ENCODE measurements around the gene ORC6. TPM values are rescaled to one million over a fixed set of nuclear protein-coding genes. Genes with fewer than 3 reads are reported as not detected.

ORC6 gene
- total RNA-seq, 1 donor from 2014 or later, result 1.4 TPM

- no peaks in the 10 kb centered on the region for H3K9me3 ChIP-seq (replicated peaks)
- H3K36me3 ChIP-seq, result peaks cover 61% of the 10 kb centered on the region
- no peak overlapping the region for H3K4me3 ChIP-seq
- no peak overlapping the region for H3K27ac ChIP-seq (replicated peaks)
- peaks cover 22% of the 10 kb centered on the region for H3K4me1 ChIP-seq
- TF ChIP-seq, protein P1, sequence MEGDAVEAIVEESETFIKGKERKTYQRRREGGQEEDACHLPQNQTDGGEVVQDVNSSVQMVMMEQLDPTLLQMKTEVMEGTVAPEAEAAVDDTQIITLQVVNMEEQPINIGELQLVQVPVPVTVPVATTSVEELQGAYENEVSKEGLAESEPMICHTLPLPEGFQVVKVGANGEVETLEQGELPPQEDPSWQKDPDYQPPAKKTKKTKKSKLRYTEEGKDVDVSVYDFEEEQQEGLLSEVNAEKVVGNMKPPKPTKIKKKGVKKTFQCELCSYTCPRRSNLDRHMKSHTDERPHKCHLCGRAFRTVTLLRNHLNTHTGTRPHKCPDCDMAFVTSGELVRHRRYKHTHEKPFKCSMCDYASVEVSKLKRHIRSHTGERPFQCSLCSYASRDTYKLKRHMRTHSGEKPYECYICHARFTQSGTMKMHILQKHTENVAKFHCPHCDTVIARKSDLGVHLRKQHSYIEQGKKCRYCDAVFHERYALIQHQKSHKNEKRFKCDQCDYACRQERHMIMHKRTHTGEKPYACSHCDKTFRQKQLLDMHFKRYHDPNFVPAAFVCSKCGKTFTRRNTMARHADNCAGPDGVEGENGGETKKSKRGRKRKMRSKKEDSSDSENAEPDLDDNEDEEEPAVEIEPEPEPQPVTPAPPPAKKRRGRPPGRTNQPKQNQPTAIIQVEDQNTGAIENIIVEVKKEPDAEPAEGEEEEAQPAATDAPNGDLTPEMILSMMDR (IDR thresholded peaks at IDR 0.05; ENCODE audit: borderline replicate concordance), result no peak
- intact Hi-C loops (cut with micrococcal nuclease), result no loop called here
- H3K27me3 ChIP-seq (ENCODE audit: low read depth), result no peaks in the 10 kb centered on the region
- DNase-seq, result no peak
Measured at GRCh38 chr16:46706642-46707041, 17.2 kb downstream of the ORC6 start.

DNA sequence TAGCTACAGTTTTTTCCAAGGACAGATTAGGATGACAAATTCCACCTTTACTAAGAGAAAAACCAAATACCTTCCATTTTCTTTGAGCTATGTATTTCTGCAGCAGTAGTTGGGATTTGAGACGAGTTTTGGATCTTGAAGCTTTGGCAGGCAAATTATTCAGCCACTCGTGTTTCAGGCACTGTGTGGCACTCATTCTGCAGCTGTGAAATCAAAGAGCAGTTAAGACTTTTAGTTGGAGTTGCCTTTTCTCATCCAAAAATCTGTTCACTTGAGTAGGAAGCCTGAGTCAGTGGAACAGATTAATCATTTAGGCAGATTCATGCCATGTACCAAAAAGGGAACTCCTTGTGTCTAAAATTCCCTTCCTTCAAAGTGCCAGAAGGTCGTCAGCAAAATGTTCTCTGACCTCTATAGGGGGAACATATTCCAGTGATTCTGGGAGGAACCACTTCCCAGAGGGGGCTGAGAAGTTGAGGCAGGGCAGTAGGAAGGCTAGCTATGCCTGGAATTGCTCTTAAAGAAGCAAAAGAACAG lies 20.1 kb downstream of the ORC6 start:
- TF ChIP-seq, protein P1 (IDR thresholded peaks at IDR 0.05; ENCODE audit: borderline replicate concordance), result no peak
- Histone ChIP-seq H3K4me3 (no peak overlapping the region), H3K4me1 (peaks cover 51% of the 10 kb centered on the region), H3K27me3 (ENCODE audit: low read depth) (no peaks in the 10 kb centered on the region), H3K36me3 (peaks cover 54% of the 10 kb centered on the region), H3K9me3 (replicated peaks) (no peaks in the 10 kb centered on the region), H3K27ac (replicated peaks) (peak overlapping the region; percentile 82)
- no peak for DNase-seq
- intact Hi-C loops (cut with micrococcal nuclease), result no loop called here

- DNase-seq, result peak; percentile 76
- H3K9me3 ChIP-seq (replicated peaks), result no peaks in the 10 kb centered on the region
- H3K4me3 ChIP-seq, result peak overlapping the region; percentile 1
- peak overlapping the region; percentile 82 for H3K27ac ChIP-seq (replicated peaks)
- intact Hi-C loops (cut with micrococcal nuclease), result no loop called here
- H3K36me3 ChIP-seq, result peaks cover 40% of the 10 kb centered on the region
- peaks cover 63% of the 10 kb centered on the region for H3K4me1 ChIP-seq
- TF ChIP-seq, protein P1 (IDR thresholded peaks at IDR 0.05; ENCODE audit: borderline replicate concordance), result no peak
- H3K27me3 ChIP-seq (ENCODE audit: low read depth), result no peaks in the 10 kb centered on the region
Measured at GRCh38 chr16:46711106-46712058, 21.9 kb downstream of the ORC6 start.

GRCh38 chr16:46712911-46713310 lies 23.5 kb downstream of the ORC6 start:
- Histone ChIP-seq H3K27me3 (ENCODE audit: low read depth) (no peaks in the 10 kb centered on the region), H3K4me3 (no peak overlapping the region), H3K4me1 (peaks cover 77% of the 10 kb centered on the region), H3K27ac (replicated peaks) (peak overlapping the region; percentile 82), H3K9me3 (replicated peaks) (no peaks in the 10 kb centered on the region), H3K36me3 (peaks cover 26% of the 10 kb centered on the region)
- no peak for DNase-seq
- intact Hi-C loops (cut with micrococcal nuclease), result no loop called here
- TF ChIP-seq, protein P1 (IDR thresholded peaks at IDR 0.05; ENCODE audit: borderline replicate concordance), result no peak

- Histone ChIP-seq H3K27me3 (ENCODE audit: low read depth) (no peaks in the 10 kb centered on the region), H3K36me3 (peaks cover 22% of the 10 kb centered on the region), H3K27ac (replicated peaks) (peak overlapping the region; percentile 82), H3K4me3 (no peak overlapping the region), H3K9me3 (replicated peaks) (no peaks in the 10 kb centered on the region), H3K4me1 (peaks cover 82% of the 10 kb centered on the region)
- TF ChIP-seq, protein P1 (IDR thresholded peaks at IDR 0.05; ENCODE audit: borderline replicate concordance), result no peak
- no peak for DNase-seq
- intact Hi-C loops (cut with micrococcal nuclease), result no loop called here
Measured at GRCh38 chr16:46713634-46714033, 24.2 kb downstream of the ORC6 start.

Measured in left ventricle myocardium inferior (tissue), 1 donor.